Measurements from ENCODE around the gene IRAK3.
A peak's percentile ranks its signal among the peaks of the same experiment; 100 is the strongest.
"Not testable (repeated sequence)": the region's sequence is repeated elsewhere in the genome, so short reads cannot be mapped to it uniquely, and the experiment has no call there.

The IRAK3 gene

GRCh38 chr12:66169221-66170170 lies 19.5 kb upstream of the IRAK3 start, which contains the start of gene TMBIM4:
Gene TMBIM4, minus strand, starts transcription at chr12:66169996. Its CDS starts 45 bp downstream, at chr12:66169951.
- peak; percentile 77 to 83 for DNase-seq (ENCODE audit: low read depth in 2 of 2)

DNA sequence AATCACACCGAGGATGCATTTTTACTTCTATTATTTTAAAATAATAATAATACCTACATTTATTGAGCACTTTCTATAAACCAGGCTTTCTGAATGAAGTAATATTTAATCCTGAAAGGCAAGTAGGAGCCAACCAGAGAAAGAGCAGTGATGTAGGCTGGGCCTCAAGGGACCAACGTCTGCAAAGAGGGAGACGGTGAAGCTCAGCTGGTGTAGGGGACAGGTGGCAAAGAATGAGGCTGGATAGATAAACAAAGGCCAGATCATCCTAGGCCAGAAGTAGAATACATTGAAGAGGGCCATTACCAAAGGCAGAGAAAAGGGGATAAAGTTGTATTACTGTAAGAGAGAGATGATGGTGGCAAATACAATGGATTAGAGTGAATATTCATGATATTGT lies 18.4 kb upstream of the IRAK3 start:
- DNase-seq (ENCODE audit: low read depth in 2 of 2), result no peak

DNA sequence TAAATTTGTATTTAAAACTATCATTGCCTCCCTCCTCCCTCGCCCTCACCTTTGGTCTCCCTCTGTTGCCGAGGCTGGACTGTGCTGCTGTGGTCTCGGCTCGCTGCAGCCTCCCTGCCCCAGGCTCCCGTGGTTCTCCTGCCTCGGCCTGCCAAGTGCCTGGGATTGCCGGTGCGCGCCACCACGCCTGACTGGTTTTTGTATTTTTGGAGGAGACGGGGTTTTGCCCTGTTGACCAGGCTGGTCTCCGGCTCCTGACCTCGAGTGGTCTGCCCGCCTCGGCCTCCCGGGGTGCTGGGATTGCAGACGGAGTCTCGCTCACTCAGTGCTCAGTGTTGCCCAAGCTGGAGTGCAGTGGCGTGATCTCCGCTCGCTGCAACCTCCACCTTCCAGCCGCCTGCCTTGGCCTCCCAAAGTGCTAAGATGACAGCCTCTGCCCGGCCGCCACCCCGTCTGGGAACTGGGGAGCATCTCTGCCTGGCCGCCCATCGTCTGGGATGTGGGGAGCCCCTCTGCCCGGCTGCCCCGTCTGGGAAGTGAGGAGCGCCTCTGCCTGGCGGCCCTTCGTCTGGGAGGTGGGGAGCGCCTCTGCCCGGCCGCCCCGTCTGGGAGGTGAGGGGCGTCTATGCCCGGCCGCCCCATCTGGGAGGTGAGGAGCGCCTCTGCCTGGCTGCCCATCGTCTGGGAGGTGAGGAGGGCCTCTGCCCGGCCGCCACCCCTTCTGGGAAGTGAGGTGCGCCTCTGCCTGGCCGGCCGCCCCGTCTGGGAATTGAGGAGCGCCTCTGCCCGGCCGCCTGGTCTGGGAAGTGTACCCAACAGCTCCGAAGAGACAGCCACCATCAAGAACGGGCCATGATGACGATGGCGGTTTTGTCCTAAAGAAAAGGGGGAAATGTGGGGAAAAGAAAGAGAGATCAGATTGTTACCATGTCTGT lies 14.4 kb upstream of the IRAK3 start:
- not testable (repeated sequence) for DNase-seq (ENCODE audit: low read depth in 2 of 2)

DNA sequence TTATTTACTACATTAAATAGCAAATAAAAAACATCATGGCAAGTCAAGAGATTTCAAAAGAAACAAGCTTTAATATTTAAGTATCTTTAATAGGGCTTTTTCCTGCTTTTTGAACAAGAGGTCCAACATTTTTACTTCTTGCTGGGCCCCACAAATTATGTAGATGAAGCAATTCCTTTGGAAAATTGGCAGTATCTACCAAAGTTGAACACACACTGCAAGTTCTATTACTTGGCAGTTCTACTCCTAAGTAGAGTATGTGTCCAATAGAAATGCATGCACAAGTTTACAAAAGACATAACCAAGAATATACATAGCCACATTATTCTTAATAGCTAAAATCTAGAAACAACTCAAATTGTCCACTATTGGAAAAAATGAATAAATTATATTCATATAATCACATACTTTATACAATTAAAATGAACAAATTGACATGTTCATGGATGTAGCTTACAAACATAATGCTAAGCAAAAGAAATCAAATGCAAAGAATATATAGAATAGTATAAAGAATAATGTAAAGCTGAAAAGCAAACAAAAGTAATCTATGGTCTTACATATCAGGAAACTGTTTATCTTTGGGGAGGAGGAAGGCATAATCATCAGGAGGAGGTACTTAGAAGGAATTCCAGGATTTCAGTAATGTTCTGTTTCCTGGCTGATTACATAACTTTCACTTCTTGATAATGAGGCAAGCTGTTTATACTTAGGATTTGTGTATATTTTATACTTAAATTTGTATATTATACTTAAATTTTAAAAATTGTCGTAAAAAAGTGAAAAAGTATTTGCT lies 12.7 kb upstream of the IRAK3 start:
- no peak for DNase-seq (ENCODE audit: low read depth in 2 of 2)

DNA sequence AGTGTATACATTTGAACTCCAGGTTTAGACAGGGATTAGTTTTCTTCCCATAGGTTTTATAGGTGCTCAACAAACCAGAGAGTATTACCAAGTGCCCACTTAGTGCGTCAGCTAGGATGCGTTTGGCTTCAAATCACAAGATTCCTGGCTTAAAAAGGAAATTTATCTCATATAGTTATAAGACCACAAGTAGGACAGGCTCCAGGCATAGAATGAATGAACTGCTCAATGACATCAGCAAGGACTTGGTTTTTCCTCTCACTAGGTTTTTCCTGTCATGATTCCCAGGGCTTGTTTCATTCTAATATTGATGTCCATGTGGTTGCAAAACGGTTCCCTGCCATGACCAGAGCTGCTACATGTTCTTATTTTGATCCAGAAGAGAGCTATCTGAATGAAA lies 6.1 kb upstream of the IRAK3 start:
- no peak for DNase-seq (ENCODE audit: low read depth in 2 of 2)

GRCh38 chr12:66184822-66185221 lies 4.2 kb upstream of the IRAK3 start:
- DNase-seq (ENCODE audit: low read depth in 2 of 2), result not testable (repeated sequence)

DNA sequence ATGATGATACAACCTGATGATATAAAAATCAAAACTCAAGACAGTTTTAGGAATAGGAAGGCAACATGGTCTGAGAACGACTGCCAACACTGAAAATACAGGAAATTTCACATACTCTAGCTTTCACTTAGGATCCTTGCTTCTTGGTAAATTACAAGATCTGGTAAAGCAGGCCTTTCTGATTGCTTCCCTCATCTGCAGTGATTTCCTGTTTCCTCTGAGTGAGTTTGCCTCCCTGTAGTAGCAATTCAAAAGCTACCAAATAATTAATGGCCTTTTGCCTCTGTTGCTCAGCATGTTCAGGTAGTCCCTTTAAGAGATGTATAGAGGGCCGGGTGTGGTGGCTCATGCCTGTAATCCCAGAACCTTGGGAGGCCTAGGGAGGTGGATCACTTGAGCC lies 2.0 kb upstream of the IRAK3 start:
- DNase-seq (ENCODE audit: low read depth in 2 of 2), result no peak

DNA sequence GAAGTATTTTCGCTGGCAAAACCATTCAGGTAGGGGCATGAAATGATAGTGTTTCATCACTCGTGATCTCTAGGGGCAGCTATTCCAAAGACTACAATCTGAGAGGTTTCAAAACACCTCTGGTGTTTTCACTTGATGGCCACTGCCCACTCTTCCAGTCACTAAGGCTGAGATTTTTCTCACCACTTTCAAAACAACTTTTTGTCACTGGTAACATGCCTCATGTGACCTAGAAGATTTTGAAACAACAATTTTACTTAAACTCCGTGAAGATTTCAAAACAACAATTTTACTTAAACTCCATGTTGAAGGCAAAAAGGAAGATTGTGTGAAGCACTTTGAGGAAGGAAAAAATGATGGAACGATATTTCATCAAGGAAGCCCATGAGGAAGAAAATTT lies 1.2 kb upstream of the IRAK3 start:
- no peak for DNase-seq (ENCODE audit: low read depth in 2 of 2)

GRCh38 chr12:66189486-66189843 lies 451 bp downstream of the IRAK3 start:
- no peak for DNase-seq (ENCODE audit: low read depth in 2 of 2)

DNA sequence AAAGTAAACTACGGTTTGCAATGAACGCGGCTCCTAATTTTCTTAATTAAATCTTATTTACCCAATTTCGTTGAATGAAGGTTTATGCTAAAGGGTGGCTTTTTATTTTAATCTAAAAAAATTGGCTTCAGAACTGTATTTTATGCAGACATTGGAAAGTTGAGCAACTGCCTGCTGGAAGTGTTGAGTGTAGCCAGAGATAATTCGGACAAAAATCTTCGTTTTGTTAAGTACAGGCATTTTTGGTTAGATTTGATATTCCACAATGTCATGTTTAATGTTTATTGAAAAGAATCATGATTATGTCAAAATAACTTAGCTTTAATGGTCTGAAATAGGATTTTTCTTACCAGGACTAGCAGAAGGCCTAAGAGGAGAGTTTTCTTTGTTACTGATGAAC lies 875 bp downstream of the IRAK3 start:
- no peak for DNase-seq (ENCODE audit: low read depth in 2 of 2)

GRCh38 chr12:66190519-66191370 lies 1.7 kb downstream of the IRAK3 start:
- DNase-seq (ENCODE audit: low read depth in 2 of 2), result no peak

DNA sequence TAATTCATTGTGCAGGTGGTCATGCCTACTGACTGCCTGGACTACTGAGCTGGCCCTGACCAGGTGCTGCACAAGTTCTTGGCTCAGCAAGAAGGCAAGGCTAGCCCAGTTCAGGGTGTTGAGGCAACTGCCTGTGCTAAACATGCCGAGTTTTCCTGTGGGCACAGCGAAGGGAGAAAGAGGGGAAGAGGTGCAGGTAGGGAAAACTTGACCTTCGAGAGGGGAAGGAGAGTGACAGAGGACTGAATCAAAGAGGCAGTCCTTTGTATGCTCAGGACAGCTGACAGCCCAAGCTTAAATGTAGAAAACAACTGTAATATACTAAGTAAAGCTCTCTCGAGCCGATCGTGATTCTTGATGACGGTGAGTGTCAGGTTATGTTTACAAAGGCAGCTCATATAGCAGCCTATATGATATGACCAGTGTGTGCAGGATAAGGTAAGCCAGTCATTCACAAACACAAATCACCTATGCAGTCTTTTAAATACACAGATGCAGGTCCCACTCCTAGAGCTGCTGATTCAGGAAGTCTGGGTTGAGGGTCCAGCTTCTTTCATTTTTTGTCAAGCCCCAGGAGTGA lies 2.6 kb downstream of the IRAK3 start:
- no peak for DNase-seq (ENCODE audit: low read depth in 2 of 2)

DNA sequence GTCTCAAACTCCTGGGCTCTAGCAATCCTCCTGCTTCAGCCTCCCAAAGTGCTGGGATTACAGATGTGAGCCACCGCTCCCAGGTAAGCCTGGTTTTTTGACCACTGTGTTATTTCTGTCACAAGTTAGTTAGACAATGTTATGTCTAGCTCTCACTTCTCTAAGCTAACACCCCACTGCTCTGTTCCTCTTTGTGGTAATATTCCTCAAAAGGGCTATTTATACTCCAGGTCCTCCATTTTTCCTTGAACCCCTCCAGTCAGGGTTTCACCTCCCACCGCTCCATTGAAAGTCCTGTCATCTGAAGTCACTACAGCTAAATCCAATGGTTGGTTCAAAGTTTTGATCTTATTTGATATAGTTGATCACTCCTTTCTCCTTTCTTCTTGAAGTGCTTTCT lies 5.1 kb downstream of the IRAK3 start:
- DNase-seq (ENCODE audit: low read depth in 2 of 2), result no peak

DNA sequence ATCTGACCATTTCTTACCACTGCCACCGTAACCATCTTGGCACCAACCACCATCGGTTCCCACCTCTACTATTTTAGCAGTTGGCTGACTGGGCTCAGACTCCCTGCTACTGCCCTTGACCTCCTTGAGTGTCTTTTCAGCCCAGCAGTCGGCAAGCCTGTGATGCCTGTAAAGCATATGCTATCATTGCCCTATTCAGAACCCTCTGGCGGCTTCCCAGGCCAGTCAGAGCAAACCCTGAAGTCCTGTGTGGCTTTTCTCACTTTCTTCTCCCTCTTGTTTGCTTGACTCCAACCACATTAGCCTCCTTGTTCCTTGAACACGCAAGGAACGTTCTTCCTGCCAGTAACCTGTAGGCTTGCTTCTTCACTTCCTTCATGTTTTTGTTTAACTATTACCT lies 6.2 kb downstream of the IRAK3 start:
- no peak for DNase-seq (ENCODE audit: low read depth in 2 of 2)

GRCh38 chr12:66196806-66197205 lies 7.8 kb downstream of the IRAK3 start:
- DNase-seq (ENCODE audit: low read depth in 2 of 2), result no peak

DNA sequence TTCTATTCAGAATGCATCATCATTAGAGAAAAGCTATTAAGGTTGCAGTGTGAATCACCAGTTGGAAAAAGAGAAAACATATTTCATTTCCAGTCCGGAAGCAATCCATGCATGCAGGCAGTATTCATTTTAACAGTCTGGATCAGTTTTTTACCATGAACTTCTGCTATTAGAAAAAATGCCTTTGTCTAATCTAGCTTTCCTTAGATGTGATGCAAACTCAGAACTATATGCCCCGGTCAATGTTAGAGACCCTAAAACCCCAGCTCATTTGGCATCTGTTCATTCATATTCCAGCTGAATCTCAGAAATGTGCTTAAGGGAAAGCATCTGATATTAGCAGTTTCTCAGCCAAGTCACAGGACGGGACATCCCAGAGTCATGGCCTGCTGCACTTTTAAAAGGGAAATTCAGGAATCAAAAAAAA lies 8.5 kb downstream of the IRAK3 start:
- DNase-seq (ENCODE audit: low read depth in 2 of 2), result no peak

DNA sequence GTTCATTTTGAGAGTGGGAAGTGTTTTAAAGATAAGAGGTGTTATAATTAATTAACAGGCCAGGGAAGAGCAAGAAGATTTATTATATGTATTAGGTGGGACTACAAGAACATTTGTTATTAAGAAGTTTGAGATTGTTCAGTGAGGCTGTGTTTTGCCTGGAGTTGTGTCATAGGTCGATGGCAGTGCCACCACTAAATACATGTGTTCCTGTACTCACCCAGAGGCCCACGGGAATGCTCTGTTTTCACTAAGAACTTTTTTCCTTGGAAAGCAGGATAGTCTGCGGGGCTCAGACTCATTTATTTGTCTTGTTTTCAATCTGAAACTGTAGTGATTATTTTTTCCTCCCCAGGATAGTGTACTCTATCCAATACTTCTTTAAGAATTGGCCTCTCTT lies 10.1 kb downstream of the IRAK3 start:
- DNase-seq (ENCODE audit: low read depth in 2 of 2), result no peak

- no peak for DNase-seq (ENCODE audit: low read depth in 2 of 2)
Observed at GRCh38 chr12:66199831-66200509, 11.0 kb downstream of the IRAK3 start.

- no peak for DNase-seq (ENCODE audit: low read depth in 2 of 2)
Observed at GRCh38 chr12:66203820-66204219, 14.8 kb downstream of the IRAK3 start.

- DNase-seq (ENCODE audit: low read depth in 2 of 2), result no peak
Observed at GRCh38 chr12:66206141-66206540, 17.1 kb downstream of the IRAK3 start.

Data from stimulated activated CD4-positive, alpha-beta T cell treated with anti-CD3 and anti-CD28 coated beads, Interleukin-12 subunit alpha, Interleukin-12 subunit beta, amount 100 ng/mL, for 24 hours (primary cell).